HEK293 (cell line): ENCODE results near the gene ZNF442.

ENCODE experiments used
- BCL11B ChIP-seq: fragments of 450-650 bp; formaldehyde crosslinking; IDR thresholded peaks from 2 replicates; pipeline ENCODE4 v1.5.1; 2016; ENCODE audit warnings: low read depth, missing biosample characterization, missing genetic modification characterization
- EGR2 ChIP-seq: fragments of 450-650 bp; formaldehyde crosslinking; IDR thresholded peaks from 2 replicates; pipeline ENCODE4 v1.5.1; 2016; ENCODE audit warnings: low read depth, missing biosample characterization, missing genetic modification characterization
- ELK4 ChIP-seq: IDR thresholded peaks from 2 replicates; pipeline ENCODE4 v1.6.1; 2011; ENCODE audit warnings: mild to moderate bottlenecking, low read depth, low read length, borderline replicate concordance
- GFI1B ChIP-seq: fragments of 450-650 bp; formaldehyde crosslinking; IDR thresholded peaks from 2 replicates; pipeline ENCODE4 v1.5.1; 2016; ENCODE audit warnings: missing biosample characterization, missing genetic modification characterization
- GLIS2 ChIP-seq: fragments of 450-650 bp; formaldehyde crosslinking; IDR thresholded peaks from 2 replicates; pipeline ENCODE4 v1.5.1; 2016; ENCODE audit warnings: missing biosample characterization, missing genetic modification characterization
- HOXC10 ChIP-seq: sonication (generic); formaldehyde crosslinking; IDR thresholded peaks from 2 replicates; pipeline ENCODE4 v1.8.1; 2023; ENCODE audit warnings: mild to moderate bottlenecking, missing genetic modification reagents
- KLF1 ChIP-seq: fragments of 450-650 bp; formaldehyde crosslinking; IDR thresholded peaks from 2 replicates; pipeline ENCODE4 v1.5.1; 2016; ENCODE audit warnings: missing biosample characterization, missing genetic modification characterization
- SETDB1 ChIP-seq: IDR thresholded peaks from one replicate; pipeline ENCODE4 v1.6.1; 2017; ENCODE audit warnings: mild to moderate bottlenecking, low read length, moderate library complexity, mixed read lengths; ENCODE audit not compliant: insufficient read length
- SP2 ChIP-seq: fragments of 450-650 bp; formaldehyde crosslinking; IDR thresholded peaks from 2 replicates; pipeline ENCODE4 v1.5.1; 2016; ENCODE audit warnings: missing biosample characterization, missing genetic modification characterization
- SP7 ChIP-seq: fragments of 450-650 bp; formaldehyde crosslinking; IDR thresholded peaks from 2 replicates; pipeline ENCODE4 v1.5.1; 2016; ENCODE audit warnings: missing biosample characterization, missing genetic modification characterization
- TCF7L2 ChIP-seq: IDR thresholded peaks from 2 replicates; pipeline ENCODE4 v1.6.1; 2011; ENCODE audit warnings: low read depth, mild to moderate bottlenecking, inconsistent platforms, low read length, moderate library complexity, borderline replicate concordance
- ZFP3 ChIP-seq: fragments of 450-650 bp; formaldehyde crosslinking; IDR thresholded peaks from 2 replicates; pipeline ENCODE4 v1.5.1; 2016; ENCODE audit warnings: low read depth, missing biosample characterization, missing genetic modification characterization
- ZNF114 ChIP-seq: fragments of 450-650 bp; formaldehyde crosslinking; IDR thresholded peaks from 2 replicates; pipeline ENCODE4 v1.5.0; 2017; ENCODE audit warnings: missing biosample characterization, missing genetic modification characterization
- ZNF138 ChIP-seq: fragments of 450-650 bp; formaldehyde crosslinking; IDR thresholded peaks from 2 replicates; pipeline ENCODE4 v1.5.1; 2016; ENCODE audit warnings: missing biosample characterization, missing genetic modification characterization, borderline replicate concordance
- ZNF155 ChIP-seq: fragments of 450-650 bp; formaldehyde crosslinking; IDR thresholded peaks from 2 replicates; pipeline ENCODE4 v1.5.1; 2016; ENCODE audit warnings: missing biosample characterization, missing genetic modification characterization
- ZNF169 ChIP-seq: fragments of 450-650 bp; formaldehyde crosslinking; IDR thresholded peaks from 2 replicates; pipeline ENCODE4 v1.5.1; 2016; ENCODE audit warnings: missing biosample characterization, missing genetic modification characterization
- ZNF2 ChIP-seq: fragments of 450-650 bp; formaldehyde crosslinking; IDR thresholded peaks from 2 replicates; pipeline ENCODE4 v1.5.1; 2016; ENCODE audit warnings: missing biosample characterization, missing genetic modification characterization
- ZNF248 ChIP-seq: fragments of 450-650 bp; formaldehyde crosslinking; IDR thresholded peaks from 2 replicates; pipeline ENCODE4 v1.5.1; 2017; ENCODE audit warnings: missing biosample characterization, missing genetic modification characterization
- ZNF274 ChIP-seq, 2 experiments: fragments of 200-500 bp in 1 of 2; fragments of 450-650 bp in 1 of 2; sonication (Bioruptor generic) in 1 of 2; formaldehyde crosslinking in 1 of 2; IDR thresholded peaks; 2 replicates each; pipeline versions ENCODE4 v1.5.1 to v1.6.1; 2014 to 2016; ENCODE audit warnings: borderline replicate concordance in 1 of 2, inconsistent platforms in 1 of 2, low read length in 1 of 2, missing biosample characterization in 1 of 2, missing genetic modification characterization in 1 of 2
- ZNF37A ChIP-seq: fragments of 450-650 bp; IDR thresholded peaks from 2 replicates; pipeline ENCODE4 v1.5.1; 2018; ENCODE audit warnings: missing biosample characterization, missing genetic modification characterization
- ZNF394 ChIP-seq: fragments of 450-650 bp; formaldehyde crosslinking; IDR thresholded peaks from 2 replicates; pipeline ENCODE4 v1.5.1; 2016; ENCODE audit warnings: missing biosample characterization, missing genetic modification characterization, mild to moderate bottlenecking, moderate library complexity, borderline replicate concordance
- ZNF426 ChIP-seq: fragments of 450-650 bp; formaldehyde crosslinking; IDR thresholded peaks from 2 replicates; pipeline ENCODE4 v1.5.1; 2017; ENCODE audit warnings: missing biosample characterization, missing genetic modification characterization, mild to moderate bottlenecking, inconsistent platforms, moderate library complexity
- ZNF510 ChIP-seq: fragments of 450-650 bp; formaldehyde crosslinking; IDR thresholded peaks from 2 replicates; pipeline ENCODE4 v1.5.1; 2018; ENCODE audit warnings: mild to moderate bottlenecking, missing genetic modification characterization, missing biosample characterization; ENCODE audit not compliant: insufficient replicate concordance
- ZNF560 ChIP-seq: fragments of 450-650 bp; formaldehyde crosslinking; IDR thresholded peaks from 2 replicates; pipeline ENCODE4 v1.5.1; 2017; ENCODE audit warnings: missing biosample characterization, missing genetic modification characterization, borderline replicate concordance
- ZNF561 ChIP-seq: fragments of 450-650 bp; IDR thresholded peaks from 2 replicates; pipeline ENCODE4 v1.5.1; 2018; ENCODE audit warnings: missing biosample characterization, missing genetic modification characterization, borderline replicate concordance
- ZNF596 ChIP-seq: fragments of 450-650 bp; IDR thresholded peaks from 2 replicates; pipeline ENCODE4 v1.5.0; 2018; ENCODE audit warnings: missing biosample characterization, mild to moderate bottlenecking, missing genetic modification characterization, moderate library complexity
- ZNF610 ChIP-seq: fragments of 450-650 bp; formaldehyde crosslinking; IDR thresholded peaks from 2 replicates; pipeline ENCODE4 v1.5.1; 2016; ENCODE audit warnings: missing biosample characterization, missing genetic modification characterization, borderline replicate concordance
- ZNF626 ChIP-seq: fragments of 450-650 bp; sonication (Bioruptor Pico); formaldehyde crosslinking; IDR thresholded peaks from 2 replicates; pipeline ENCODE4 v1.5.1; 2018; ENCODE audit warnings: missing biosample characterization, missing genetic modification characterization, inconsistent platforms
- ZNF639 ChIP-seq: fragments of 450-650 bp; formaldehyde crosslinking; IDR thresholded peaks from 2 replicates; pipeline ENCODE4 v1.5.1; 2016; ENCODE audit warnings: missing biosample characterization, missing genetic modification characterization
- ZNF747 ChIP-seq: fragments of 450-650 bp; formaldehyde crosslinking; IDR thresholded peaks from 2 replicates; pipeline ENCODE4 v1.5.1; 2016; ENCODE audit warnings: missing biosample characterization, missing genetic modification characterization
- ZNF776 ChIP-seq: fragments of 450-650 bp; formaldehyde crosslinking; IDR thresholded peaks from 2 replicates; pipeline ENCODE4 v1.5.0; 2017; ENCODE audit warnings: missing biosample characterization, missing genetic modification characterization, borderline replicate concordance
- ZNF785 ChIP-seq: fragments of 450-650 bp; formaldehyde crosslinking; IDR thresholded peaks from 2 replicates; pipeline ENCODE4 v1.5.1; 2016; ENCODE audit warnings: missing biosample characterization, missing genetic modification characterization
- ZNF837 ChIP-seq: fragments of 450-650 bp; formaldehyde crosslinking; IDR thresholded peaks from 2 replicates; pipeline ENCODE4 v1.5.1; 2016; ENCODE audit warnings: missing biosample characterization, missing genetic modification characterization
- ZXDB ChIP-seq: fragments of 450-650 bp; formaldehyde crosslinking; IDR thresholded peaks from 2 replicates; pipeline ENCODE4 v1.5.1; 2016; ENCODE audit warnings: missing biosample characterization, missing genetic modification characterization
- TF ChIP-seq, protein P1 (sequence below): fragments of 450-650 bp; formaldehyde crosslinking; IDR thresholded peaks from 2 replicates; pipeline ENCODE4 v1.5.1; 2016; ENCODE audit warnings: missing biosample characterization, missing genetic modification characterization
- TF ChIP-seq, protein P2 (sequence below): fragments of 450-650 bp; formaldehyde crosslinking; IDR thresholded peaks from 2 replicates; pipeline ENCODE4; 2016; ENCODE audit warnings: missing biosample characterization, missing genetic modification characterization

ZNF442 gene

DNA sequence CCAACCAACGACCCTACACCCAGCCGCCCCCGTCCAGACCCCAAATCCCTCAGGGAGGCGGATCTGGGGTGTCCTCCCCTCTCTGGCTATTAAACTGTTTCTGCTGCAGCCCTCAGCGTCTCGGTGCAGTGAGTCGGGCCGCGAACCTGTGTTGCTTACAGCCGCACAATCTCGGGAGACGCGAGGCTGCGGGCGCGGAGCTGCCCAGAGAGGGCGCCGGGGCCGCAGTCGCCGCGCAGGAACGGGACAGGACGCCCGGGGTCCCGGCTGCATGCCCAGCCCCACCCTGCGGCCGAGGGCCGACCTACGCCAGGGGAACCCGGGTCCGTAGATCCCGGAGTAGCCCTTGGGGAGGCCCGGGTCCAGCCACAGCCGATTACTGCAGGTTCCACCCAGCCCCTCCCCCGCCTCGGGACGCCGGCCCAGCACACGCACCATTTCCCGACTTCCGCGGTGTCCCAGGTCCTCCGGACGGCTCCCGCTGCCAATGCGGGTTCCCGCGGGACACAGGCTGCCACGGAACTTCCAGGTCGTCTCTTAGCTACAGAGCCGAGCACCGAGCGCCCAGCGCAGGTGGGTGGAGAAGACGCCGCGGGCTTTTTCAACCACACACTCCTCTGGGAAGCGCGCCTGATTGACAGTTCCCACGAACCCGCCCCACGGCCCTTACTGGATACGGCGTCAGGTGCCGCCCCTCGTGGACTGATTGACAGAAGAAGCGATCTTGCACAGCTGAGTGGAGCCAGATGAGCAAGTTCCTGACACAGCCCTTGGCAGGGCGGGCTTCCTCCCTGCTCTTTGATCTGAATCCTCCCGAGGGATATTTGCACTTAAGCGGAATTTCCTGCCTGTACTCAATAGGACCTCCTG lies 35.4 kb upstream of the ZNF442 start, which contains the start of gene ZNF799 (continued):
- TF ChIP-seq, protein P1, sequence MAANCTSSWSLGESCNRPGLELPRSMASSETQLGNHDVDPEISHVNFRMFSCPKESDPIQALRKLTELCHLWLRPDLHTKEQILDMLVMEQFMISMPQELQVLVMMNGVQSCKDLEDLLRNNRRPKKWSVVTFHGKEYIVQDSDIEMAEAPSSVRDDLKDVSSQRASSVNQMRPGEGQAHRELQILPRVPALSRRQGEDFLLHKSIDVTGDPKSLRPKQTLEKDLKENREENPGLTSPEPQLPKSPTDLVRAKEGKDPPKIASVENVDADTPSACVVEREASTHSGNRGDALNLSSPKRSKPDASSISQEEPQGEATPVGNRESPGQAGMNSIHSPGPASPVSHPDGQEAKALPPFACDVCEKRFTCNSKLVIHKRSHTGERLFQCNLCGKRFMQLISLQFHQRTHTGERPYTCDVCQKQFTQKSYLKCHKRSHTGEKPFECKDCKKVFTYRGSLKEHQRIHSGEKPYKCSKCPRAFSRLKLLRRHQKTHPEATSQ (tag by site-specific recombination), result no peak
- no peak for TF ChIP-seq ZNF626 (tag by site-specific recombination)
- TF ChIP-seq ZNF114 (tag by site-specific recombination), result no peak
- TF ChIP-seq ZNF776 (tag by site-specific recombination), result no peak
- TF ChIP-seq SP7 (tag by site-specific recombination), result peak; percentile 55; the same call in 1 of the 2 replicates
- no peak for TF ChIP-seq ZNF747 (tag by site-specific recombination)
- TF ChIP-seq SP2 (tag by site-specific recombination), result peak; percentile 94
- no peak for TF ChIP-seq HOXC10 (CRISPR knock-in tag)
- no peak for TF ChIP-seq ZNF2 (tag by site-specific recombination)
- TF ChIP-seq ZNF639 (tag by site-specific recombination), result no peak
- no peak for TF ChIP-seq ZNF37A (tag by site-specific recombination)
- no peak for TF ChIP-seq ZNF426 (tag by site-specific recombination)
- no peak for TF ChIP-seq ZNF155
- no peak for TF ChIP-seq ZNF596 (tag by site-specific recombination)
- no peak for TF ChIP-seq ZNF560 (tag by site-specific recombination)
- peak; percentile 27; the same call in 1 of the 2 replicates for TF ChIP-seq EGR2 (tag by site-specific recombination)
- TF ChIP-seq ZNF510 (tag by site-specific recombination), result no peak
- no peak for TF ChIP-seq GLIS2 (tag by site-specific recombination)
- no peak for TF ChIP-seq ZFP3 (tag by site-specific recombination)
- no peak; the same call in 1 of the 2 replicates for TF ChIP-seq ZNF785
- TF ChIP-seq ZNF394 (tag by site-specific recombination), result peak; percentile 54; the same call in 1 of the 2 replicates
- no peak for TF ChIP-seq ELK4
- TF ChIP-seq, protein P2, sequence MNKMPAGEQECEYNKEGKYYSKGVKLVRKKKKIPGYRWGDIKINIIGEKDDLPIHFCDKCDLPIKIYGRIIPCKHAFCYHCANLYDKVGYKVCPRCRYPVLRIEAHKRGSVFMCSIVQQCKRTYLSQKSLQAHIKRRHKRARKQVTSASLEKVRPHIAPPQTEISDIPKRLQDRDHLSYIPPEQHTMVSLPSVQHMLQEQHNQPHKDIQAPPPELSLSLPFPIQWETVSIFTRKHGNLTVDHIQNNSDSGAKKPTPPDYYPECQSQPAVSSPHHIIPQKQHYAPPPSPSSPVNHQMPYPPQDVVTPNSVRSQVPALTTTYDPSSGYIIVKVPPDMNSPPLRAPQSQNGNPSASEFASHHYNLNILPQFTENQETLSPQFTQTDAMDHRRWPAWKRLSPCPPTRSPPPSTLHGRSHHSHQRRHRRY (tag by site-specific recombination), result no peak
- no peak for TF ChIP-seq ZNF138 (tag by site-specific recombination)
- peak; percentile 52 for TF ChIP-seq KLF1 (tag by site-specific recombination)
- TF ChIP-seq SETDB1, result no peak
- peak; percentile 15; the same call in 1 of the 2 replicates for TF ChIP-seq ZXDB
- no peak for TF ChIP-seq BCL11B (tag by site-specific recombination)
- TF ChIP-seq ZNF837 (tag by site-specific recombination), result no peak
- no peak for TF ChIP-seq ZNF274 (IDR thresholded peaks at IDR 0.05; ENCODE audit: low read length)
- no peak for TF ChIP-seq ZNF274 (tag by site-specific recombination; IDR thresholded peaks at IDR 0.05; ENCODE audit: borderline replicate concordance)
- no peak for TF ChIP-seq ZNF169
- no peak for TF ChIP-seq ZNF610 (tag by site-specific recombination)
- peak; percentile 97 for TF ChIP-seq TCF7L2
- TF ChIP-seq ZNF561 (tag by site-specific recombination), result peak; percentile 43; the same call in 1 of the 2 replicates
- no peak for TF ChIP-seq GFI1B (tag by site-specific recombination)
- TF ChIP-seq ZNF248 (tag by site-specific recombination), result no peak
